HFF-Myc (cell line): Measurements from ENCODE around the gene TAS2R14.

Experiments used
- DNase-seq: peaks from one replicate; pipeline ENCODE4 v3.0.0-alpha.2; 2011; ENCODE audit warnings: low read depth; ENCODE audit errors: extremely low read depth
- H3K4me3 ChIP-seq: replicated peaks from 2 replicates; pipeline ENCODE4 v1.5.1; 2011; ENCODE audit warnings: low read depth, mild to moderate bottlenecking, control low read depth, low read length
- TF ChIP-seq, protein P1 (sequence below): IDR thresholded peaks from 2 replicates; pipeline ENCODE4 v1.5.1; 2012; ENCODE audit warnings: mild to moderate bottlenecking, low read depth, low read length, control low read depth; ENCODE audit errors: missing control alignments

The TAS2R14 gene

GRCh38 chr12:10966314-10966713 is 27.3 kb upstream of the TAS2R14 start:
- no peak for DNase-seq
- H3K4me3 ChIP-seq: no peak overlapping the region
- TF ChIP-seq, protein P1, sequence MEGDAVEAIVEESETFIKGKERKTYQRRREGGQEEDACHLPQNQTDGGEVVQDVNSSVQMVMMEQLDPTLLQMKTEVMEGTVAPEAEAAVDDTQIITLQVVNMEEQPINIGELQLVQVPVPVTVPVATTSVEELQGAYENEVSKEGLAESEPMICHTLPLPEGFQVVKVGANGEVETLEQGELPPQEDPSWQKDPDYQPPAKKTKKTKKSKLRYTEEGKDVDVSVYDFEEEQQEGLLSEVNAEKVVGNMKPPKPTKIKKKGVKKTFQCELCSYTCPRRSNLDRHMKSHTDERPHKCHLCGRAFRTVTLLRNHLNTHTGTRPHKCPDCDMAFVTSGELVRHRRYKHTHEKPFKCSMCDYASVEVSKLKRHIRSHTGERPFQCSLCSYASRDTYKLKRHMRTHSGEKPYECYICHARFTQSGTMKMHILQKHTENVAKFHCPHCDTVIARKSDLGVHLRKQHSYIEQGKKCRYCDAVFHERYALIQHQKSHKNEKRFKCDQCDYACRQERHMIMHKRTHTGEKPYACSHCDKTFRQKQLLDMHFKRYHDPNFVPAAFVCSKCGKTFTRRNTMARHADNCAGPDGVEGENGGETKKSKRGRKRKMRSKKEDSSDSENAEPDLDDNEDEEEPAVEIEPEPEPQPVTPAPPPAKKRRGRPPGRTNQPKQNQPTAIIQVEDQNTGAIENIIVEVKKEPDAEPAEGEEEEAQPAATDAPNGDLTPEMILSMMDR: no peak

DNA sequence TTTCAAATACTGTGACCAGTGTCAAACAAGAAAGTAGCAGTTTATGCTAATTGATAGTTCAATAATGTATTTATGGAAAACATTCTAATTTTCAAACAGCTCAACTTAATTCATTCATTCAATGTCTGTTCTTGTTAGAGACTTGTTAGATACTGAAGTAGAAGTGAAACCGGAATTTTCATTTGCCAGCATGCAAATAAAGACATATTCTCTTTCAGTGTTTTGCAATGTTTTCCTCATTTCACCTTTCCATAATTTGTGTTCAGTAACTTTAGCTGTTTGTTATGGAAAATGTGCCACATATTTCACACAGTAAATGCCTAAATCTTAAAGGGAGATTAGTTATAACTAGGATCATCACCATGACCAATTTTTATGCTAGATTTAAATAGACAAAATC is 26.4 kb upstream of the TAS2R14 start:
- TF ChIP-seq, protein P1: no peak
- DNase-seq: no peak
- H3K4me3 ChIP-seq: no peak overlapping the region

DNA sequence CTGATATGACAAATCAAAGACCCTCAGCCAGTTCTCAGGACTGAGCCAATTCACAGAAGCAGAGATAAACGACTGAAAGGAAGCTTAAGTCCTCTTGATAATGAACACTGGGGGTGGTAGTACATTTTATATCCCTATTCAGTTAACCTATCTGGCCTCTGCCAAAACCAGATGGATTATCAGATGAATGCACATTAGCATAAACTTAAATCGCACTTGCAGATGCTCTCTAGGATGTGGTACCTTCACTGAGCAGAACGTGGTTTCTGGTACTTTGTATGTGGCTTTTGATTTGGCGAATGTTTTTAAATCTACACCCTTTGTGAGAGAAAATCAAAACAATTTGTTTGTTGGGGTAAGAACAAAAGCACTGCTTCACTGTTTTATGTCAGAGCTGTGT is 21.1 kb upstream of the TAS2R14 start:
- no peak overlapping the region for H3K4me3 ChIP-seq
- DNase-seq: no peak

GRCh38 chr12:10959804-10960203 is 20.7 kb upstream of the TAS2R14 start:
- H3K4me3 ChIP-seq: no peak overlapping the region
- TF ChIP-seq, protein P1: no peak
- DNase-seq: no peak

More for the DNA sequence above, 21.1 kb upstream of the TAS2R14 start:
- TF ChIP-seq, protein P1: no peak

DNA sequence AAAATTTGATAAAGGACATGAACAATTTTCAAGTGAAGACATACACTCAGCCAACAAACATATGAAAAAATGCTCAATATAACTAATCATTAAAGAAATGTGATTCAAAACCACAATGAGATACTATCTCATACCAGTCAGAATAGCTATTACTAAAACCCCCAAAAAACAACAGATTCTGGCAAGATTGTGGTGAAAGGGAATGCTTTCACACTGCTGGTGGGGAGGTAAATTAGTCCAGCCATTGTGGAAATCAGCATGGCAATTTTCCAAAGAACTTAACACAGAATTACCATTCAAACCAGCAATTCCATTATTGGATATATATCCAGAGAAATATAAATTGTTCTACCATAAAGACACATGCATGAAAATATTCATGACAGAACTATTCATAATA is 18.7 kb upstream of the TAS2R14 start:
- no peak overlapping the region for H3K4me3 ChIP-seq
- DNase-seq: no peak
- TF ChIP-seq, protein P1: no peak

GRCh38 chr12:10956085-10956484 is 17.0 kb upstream of the TAS2R14 start:
- DNase-seq: no peak
- TF ChIP-seq, protein P1: no peak
- H3K4me3 ChIP-seq: no peak overlapping the region

DNA sequence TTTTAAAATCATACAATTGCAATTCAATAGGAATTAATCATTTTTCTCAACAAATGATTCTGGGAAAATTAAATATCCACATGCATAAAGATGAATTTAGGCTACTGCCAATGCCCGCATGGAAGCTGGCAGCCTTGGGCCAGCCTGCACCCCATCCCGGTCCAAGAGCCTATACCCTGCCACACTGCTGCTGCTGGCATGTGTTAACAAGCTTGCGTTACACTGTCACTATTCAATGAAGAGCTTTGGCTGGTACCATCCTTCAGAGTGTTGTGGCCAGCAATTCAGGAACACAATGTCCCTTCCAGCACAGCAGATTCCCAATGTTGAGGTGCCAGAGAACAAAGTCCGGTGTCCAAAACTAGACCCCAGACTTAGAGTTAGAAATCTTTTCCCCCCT is 13.6 kb upstream of the TAS2R14 start:
- no peak overlapping the region for H3K4me3 ChIP-seq
- DNase-seq: no peak
- TF ChIP-seq, protein P1: no peak
